HEK293 (cell line): ENCODE data around the gene PHEX.

Source experiments
- CTCF ChIA-PET: fragments of 350-600 bp; formaldehyde crosslinking; extraction: SDS; loops from one replicate; lab custom pipeline; 2021; ENCODE audit warnings: antibody characterized with exemption; lab: Yijun Ruan, JAX
- POLR2A ChIA-PET: fragments of 300-600 bp; formaldehyde crosslinking; extraction: SDS; loops from one replicate; lab custom pipeline; 2020; ENCODE audit warnings: antibody characterized with exemption, inconsistent platforms; lab: Yijun Ruan, JAX
- H3K27ac ChIP-seq: fragments of 200-500 bp; sonication (Bioruptor generic); 2 replicates; pipeline ENCODE4 v1.5.1; 2014; ENCODE audit warnings: low read depth, low read length, control low read depth, inconsistent platforms; ENCODE audit errors: extremely low read depth
- H3K36me3 ChIP-seq, 2 experiments: fragments of 200-500 bp in 1 of 2; sonication (Bioruptor generic) in 1 of 2; 1 replicate in 1 of 2; 2 replicates in 1 of 2; pipeline ENCODE4 v1.5.1; 2014 to 2017; ENCODE audit warnings: inconsistent platforms in 2 of 2, low read length in 2 of 2; ENCODE audit not compliant: control insufficient read depth in 2 of 2, insufficient read depth in 1 of 2
- H3K4me1 ChIP-seq: fragments of 200-500 bp; sonication (Bioruptor generic); 2 replicates; pipeline ENCODE4 v1.5.1; 2014; ENCODE audit warnings: mild to moderate bottlenecking, low read length, inconsistent platforms; ENCODE audit not compliant: control insufficient read depth, insufficient read depth
- H3K4me3 ChIP-seq: 2 replicates; pipeline ENCODE4 v1.5.1; 2011; ENCODE audit warnings: low read depth, mild to moderate bottlenecking, control low read depth, low read length, moderate library complexity
- H3K9me3 ChIP-seq: fragments of 200-500 bp; sonication (Bioruptor generic); 2 replicates; pipeline ENCODE4 v1.5.1; 2014; ENCODE audit warnings: low read depth, low read length, inconsistent platforms; ENCODE audit not compliant: control insufficient read depth, insufficient read depth
- KLF1 ChIP-seq: fragments of 450-650 bp; formaldehyde crosslinking; IDR thresholded peaks from 2 replicates; pipeline ENCODE4 v1.5.1; 2016; ENCODE audit warnings: missing biosample characterization, missing genetic modification characterization
- MEIS1 ChIP-seq: sonication (generic); formaldehyde crosslinking; IDR thresholded peaks from 2 replicates; pipeline ENCODE4 v1.8.1; 2022; ENCODE audit warnings: missing genetic modification reagents, mild to moderate bottlenecking, borderline replicate concordance
- TSHZ1 ChIP-seq: fragments of 450-650 bp; formaldehyde crosslinking; IDR thresholded peaks from 2 replicates; pipeline ENCODE4 v1.5.1; 2016; ENCODE audit warnings: missing biosample characterization, missing genetic modification characterization, borderline replicate concordance
- ZBTB21 ChIP-seq: fragments of 450-650 bp; formaldehyde crosslinking; IDR thresholded peaks from 2 replicates; pipeline ENCODE4 v1.5.1; 2017; ENCODE audit warnings: missing biosample characterization, missing genetic modification characterization
- ZNF121 ChIP-seq: fragments of 450-650 bp; formaldehyde crosslinking; IDR thresholded peaks from 2 replicates; pipeline ENCODE4 v1.5.1; 2016; ENCODE audit warnings: missing biosample characterization, missing genetic modification characterization
- ZNF133 ChIP-seq: fragments of 450-650 bp; formaldehyde crosslinking; IDR thresholded peaks from 2 replicates; pipeline ENCODE4 v1.5.1; 2016; ENCODE audit warnings: missing biosample characterization, missing genetic modification characterization
- ZNF16 ChIP-seq: fragments of 450-650 bp; formaldehyde crosslinking; IDR thresholded peaks from 2 replicates; pipeline ENCODE4 v1.5.1; 2016; ENCODE audit warnings: low read depth, missing biosample characterization, missing genetic modification characterization
- ZNF174 ChIP-seq: fragments of 450-650 bp; formaldehyde crosslinking; IDR thresholded peaks from 2 replicates; pipeline ENCODE4 v1.5.0; 2017; ENCODE audit warnings: missing biosample characterization, mild to moderate bottlenecking, missing genetic modification characterization
- ZNF423 ChIP-seq: fragments of 450-650 bp; formaldehyde crosslinking; IDR thresholded peaks from 2 replicates; pipeline ENCODE4 v1.5.1; 2016; ENCODE audit warnings: missing biosample characterization, missing genetic modification characterization
- ZNF513 ChIP-seq: fragments of 450-650 bp; IDR thresholded peaks from 2 replicates; pipeline ENCODE4 v1.5.1; 2018; ENCODE audit warnings: missing biosample characterization, missing genetic modification characterization
- ZNF518A ChIP-seq: fragments of 450-650 bp; formaldehyde crosslinking; conservative IDR thresholded peaks from 2 replicates; pipeline ENCODE4 v1.5.1; 2016; ENCODE audit warnings: low read depth, missing biosample characterization, missing genetic modification characterization
- ZNF560 ChIP-seq: fragments of 450-650 bp; formaldehyde crosslinking; IDR thresholded peaks from 2 replicates; pipeline ENCODE4 v1.5.1; 2017; ENCODE audit warnings: missing biosample characterization, missing genetic modification characterization, borderline replicate concordance
- ZNF776 ChIP-seq: fragments of 450-650 bp; formaldehyde crosslinking; IDR thresholded peaks from 2 replicates; pipeline ENCODE4 v1.5.0; 2017; ENCODE audit warnings: missing biosample characterization, missing genetic modification characterization, borderline replicate concordance
- ZSCAN16 ChIP-seq: fragments of 450-650 bp; formaldehyde crosslinking; IDR thresholded peaks from 2 replicates; pipeline ENCODE4 v1.5.1; 2016; ENCODE audit warnings: missing biosample characterization, missing genetic modification characterization
- TF ChIP-seq, protein P1 (sequence below): fragments of 450-650 bp; formaldehyde crosslinking; IDR thresholded peaks from 2 replicates; pipeline ENCODE4 v1.5.1; 2016; ENCODE audit warnings: missing biosample characterization, missing genetic modification characterization

Gene PHEX

GRCh38 chrX:22136711-22137110, 104.6 kb downstream of the PHEX start:
- H3K27ac ChIP-seq = no peak overlapping the region; the same call in 1 of the 2 replicates
- TF ChIP-seq ZNF174 = no peak
- no peak for TF ChIP-seq TSHZ1 (tag by site-specific recombination)
- TF ChIP-seq ZNF518A (tag by site-specific recombination) = no peak
- TF ChIP-seq ZSCAN16 (tag by site-specific recombination) = no peak
- no peak for TF ChIP-seq ZNF560 (tag by site-specific recombination)
- TF ChIP-seq ZNF423 = no peak
- TF ChIP-seq, protein P1, sequence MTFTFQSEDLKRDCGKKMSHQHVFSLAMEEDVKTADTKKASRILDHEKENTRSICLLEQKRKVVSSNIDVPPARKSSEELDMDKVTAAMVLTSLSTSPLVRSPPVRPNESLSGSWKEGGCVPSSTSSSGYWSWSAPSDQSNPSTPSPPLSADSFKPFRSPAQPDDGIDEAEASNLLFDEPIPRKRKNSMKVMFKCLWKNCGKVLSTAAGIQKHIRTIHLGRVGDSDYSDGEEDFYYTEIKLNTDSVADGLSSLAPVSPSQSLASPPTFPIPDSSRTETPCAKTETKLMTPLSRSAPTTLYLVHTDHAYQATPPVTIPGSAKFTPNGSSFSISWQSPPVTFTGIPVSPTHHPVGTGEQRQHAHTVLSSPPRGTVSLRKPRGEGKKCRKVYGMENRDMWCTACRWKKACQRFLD (tag by site-specific recombination) = no peak
- no peak for TF ChIP-seq ZNF121 (tag by site-specific recombination)
- TF ChIP-seq ZNF133 (tag by site-specific recombination) = no peak
- no peak for TF ChIP-seq ZNF16 (tag by site-specific recombination)
- no peak for TF ChIP-seq KLF1 (tag by site-specific recombination)
- TF ChIP-seq MEIS1 (CRISPR knock-in tag) = no peak
- no peak for TF ChIP-seq ZNF776 (tag by site-specific recombination)
- no peak for TF ChIP-seq ZBTB21 (tag by site-specific recombination)
- TF ChIP-seq ZNF513 (tag by site-specific recombination) = no peak
- H3K36me3 ChIP-seq = no peaks in the 10 kb centered on the region
- CTCF ChIA-PET = interaction anchor here (0.5 to 3.8 kb wide), 17 partner anchors 8 to 1845 kb away, joined by 3 to 34 read pairs (median 4); no protein-coding TSS in a partner anchor
- no peaks in the 10 kb centered on the region for H3K9me3 ChIP-seq
- POLR2A ChIA-PET = no interaction called here
- no peaks in the 10 kb centered on the region for H3K4me1 ChIP-seq
- no peak overlapping the region for H3K4me3 ChIP-seq
